Fibroblast of lung (primary cell): ENCODE measurements around the gene HARS2.

ENCODE experiments used
- EZH2 ChIP-seq: IDR thresholded peaks from 2 replicates; pipeline ENCODE4 v1.5.1; 2012; ENCODE audit warnings: low read length, control low read depth, mild to moderate bottlenecking; ENCODE audit errors: missing control alignments
- TF ChIP-seq, protein P1 (sequence below), 2 donors: IDR thresholded peaks in 1 of 2; conservative IDR thresholded peaks in 1 of 2; 1 replicate in 1 of 2; 2 replicates in 1 of 2; pipeline ENCODE4 v1.5.1; 2011 to 2012; ENCODE audit warnings: low read length in 2 of 2, control low read depth in 1 of 2, inconsistent platforms in 1 of 2, low read depth in 1 of 2, mild to moderate bottlenecking in 1 of 2

DNA sequence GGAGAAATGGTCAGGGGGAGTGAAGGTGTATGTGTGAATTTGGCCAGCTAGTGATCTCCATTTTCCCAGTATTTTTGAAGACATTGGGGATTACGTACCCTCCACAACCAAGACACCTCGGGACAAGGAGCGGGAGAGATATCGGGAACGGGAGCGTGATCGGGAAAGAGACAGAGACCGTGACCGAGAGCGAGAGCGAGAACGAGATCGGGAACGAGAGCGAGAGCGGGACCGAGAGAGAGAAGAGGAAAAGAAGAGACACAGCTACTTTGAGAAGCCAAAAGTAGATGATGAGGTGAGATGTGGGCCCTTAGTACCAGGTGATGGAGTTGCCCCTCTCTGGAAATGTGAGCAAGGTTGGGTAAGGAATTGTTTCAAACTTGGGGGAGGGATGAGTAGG lies 32.4 kb upstream of the HARS2 start:
- TF ChIP-seq, protein P1, sequence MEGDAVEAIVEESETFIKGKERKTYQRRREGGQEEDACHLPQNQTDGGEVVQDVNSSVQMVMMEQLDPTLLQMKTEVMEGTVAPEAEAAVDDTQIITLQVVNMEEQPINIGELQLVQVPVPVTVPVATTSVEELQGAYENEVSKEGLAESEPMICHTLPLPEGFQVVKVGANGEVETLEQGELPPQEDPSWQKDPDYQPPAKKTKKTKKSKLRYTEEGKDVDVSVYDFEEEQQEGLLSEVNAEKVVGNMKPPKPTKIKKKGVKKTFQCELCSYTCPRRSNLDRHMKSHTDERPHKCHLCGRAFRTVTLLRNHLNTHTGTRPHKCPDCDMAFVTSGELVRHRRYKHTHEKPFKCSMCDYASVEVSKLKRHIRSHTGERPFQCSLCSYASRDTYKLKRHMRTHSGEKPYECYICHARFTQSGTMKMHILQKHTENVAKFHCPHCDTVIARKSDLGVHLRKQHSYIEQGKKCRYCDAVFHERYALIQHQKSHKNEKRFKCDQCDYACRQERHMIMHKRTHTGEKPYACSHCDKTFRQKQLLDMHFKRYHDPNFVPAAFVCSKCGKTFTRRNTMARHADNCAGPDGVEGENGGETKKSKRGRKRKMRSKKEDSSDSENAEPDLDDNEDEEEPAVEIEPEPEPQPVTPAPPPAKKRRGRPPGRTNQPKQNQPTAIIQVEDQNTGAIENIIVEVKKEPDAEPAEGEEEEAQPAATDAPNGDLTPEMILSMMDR (conservative IDR thresholded peaks at IDR 0.05 in 1 of 2, IDR thresholded peaks at IDR 0.05 in 1 of 2; ENCODE audit: low read depth in 1 of 2, low read length in 2 of 2), result no peak
- no peak for TF ChIP-seq EZH2
